Measurements from ENCODE around the gene FOXM1.

Gene FOXM1

GRCh38 chr12:2877047-2877952 is at the start of gene FOXM1, which contains the start of gene RHNO1:
TSS of gene FOXM1 (minus strand) at chr12:2877174. CDS start at chr12:2874478, 2,696 bp downstream.
TSS of gene RHNO1 (plus strand) at chr12:2877223. CDS start at chr12:2885367, 8,144 bp downstream.
- no peak; the same call in 1 of the 2 replicates for TF ChIP-seq CTCF (IDR thresholded peaks at IDR 0.05; ENCODE audit: low read depth, low read length)
- DNase-seq (ENCODE audit: extremely low read depth, low read depth): peak; percentile 79

- DNase-seq (ENCODE audit: extremely low read depth, low read depth): no peak
- TF ChIP-seq CTCF (IDR thresholded peaks at IDR 0.05; ENCODE audit: low read depth, low read length): no peak
These were observed 48.5 kb upstream of the FOXM1 start for GRCh38 chr12:2925322-2925995.

GRCh38 chr12:2924019-2924418 is 47.0 kb upstream of the FOXM1 start:
- DNase-seq (ENCODE audit: extremely low read depth, low read depth): peak; percentile 4
- TF ChIP-seq CTCF (IDR thresholded peaks at IDR 0.05; ENCODE audit: low read depth, low read length): no peak

GRCh38 chr12:2923057-2923456 is 46.1 kb upstream of the FOXM1 start:
- DNase-seq (ENCODE audit: extremely low read depth, low read depth): no peak
- TF ChIP-seq CTCF (IDR thresholded peaks at IDR 0.05; ENCODE audit: low read depth, low read length): no peak

- no peak for DNase-seq (ENCODE audit: extremely low read depth, low read depth)
- no peak for TF ChIP-seq CTCF (IDR thresholded peaks at IDR 0.05; ENCODE audit: low read depth, low read length)
These were observed 45.4 kb upstream of the FOXM1 start for GRCh38 chr12:2922329-2922728.

GRCh38 chr12:2919249-2919648 is 42.3 kb upstream of the FOXM1 start:
- no peak for TF ChIP-seq CTCF (IDR thresholded peaks at IDR 0.05; ENCODE audit: low read depth, low read length)
- no peak for DNase-seq (ENCODE audit: extremely low read depth, low read depth)

GRCh38 chr12:2912216-2912575 is 35.2 kb upstream of the FOXM1 start:
- no peak for TF ChIP-seq CTCF (IDR thresholded peaks at IDR 0.05; ENCODE audit: low read depth, low read length)

More at GRCh38 chr12:2912216-2912575, 35.2 kb upstream of the FOXM1 start:
- DNase-seq (ENCODE audit: extremely low read depth, low read depth): no peak
